MM.1S (cell line): Measurements from ENCODE around the gene TGFB2.

Experiments used
- CTCF ChIP-seq: fragments of 300-600 bp; sonication (generic); IDR thresholded peaks from 2 replicates; pipeline ENCODE4 v1.5.1; 2016; ENCODE audit warnings: antibody characterized with exemption, low read length, mixed read lengths
- EZH2 ChIP-seq: fragments of 300-600 bp; sonication (generic); optimal IDR thresholded peaks from 2 replicates; pipeline ENCODE3; 2017; ENCODE audit warnings: low read depth, mild to moderate bottlenecking, antibody characterized with exemption, low read length, mixed read lengths

- TF ChIP-seq EZH2: no peak
- no peak for TF ChIP-seq CTCF
Observed at GRCh38 chr1:218475699-218476098, 130.6 kb downstream of the TGFB2 start.
